GM06990 (cell line): ENCODE measurements around the gene SLC37A2.

Experiments used
- DNase-seq: peaks from one replicate; pipeline ENCODE4 v3.0.0-alpha.2; 2011; ENCODE audit not compliant: insufficient read length; ENCODE audit errors: extremely low read depth
- H3K27me3 ChIP-seq: replicated peaks from 2 replicates; pipeline ENCODE4 v1.6.0; 2011; ENCODE audit warnings: low read length; ENCODE audit not compliant: control insufficient read depth, insufficient read depth
- H3K36me3 ChIP-seq: 2 replicates; pipeline ENCODE4 v1.5.1; 2011; ENCODE audit warnings: low read length; ENCODE audit not compliant: control insufficient read depth, insufficient read depth
- H3K4me3 ChIP-seq: replicated peaks from 2 replicates; pipeline ENCODE4 v1.5.1; 2011; ENCODE audit warnings: low read depth, mild to moderate bottlenecking, control low read depth, low read length
- TF ChIP-seq, protein P1 (sequence below): IDR thresholded peaks from 2 replicates; pipeline ENCODE4 v1.5.1; 2011; ENCODE audit warnings: low read length, control low read depth, mild to moderate bottlenecking, inconsistent platforms; ENCODE audit not compliant: insufficient read depth, poor library complexity, severe bottlenecking

Gene SLC37A2

DNA sequence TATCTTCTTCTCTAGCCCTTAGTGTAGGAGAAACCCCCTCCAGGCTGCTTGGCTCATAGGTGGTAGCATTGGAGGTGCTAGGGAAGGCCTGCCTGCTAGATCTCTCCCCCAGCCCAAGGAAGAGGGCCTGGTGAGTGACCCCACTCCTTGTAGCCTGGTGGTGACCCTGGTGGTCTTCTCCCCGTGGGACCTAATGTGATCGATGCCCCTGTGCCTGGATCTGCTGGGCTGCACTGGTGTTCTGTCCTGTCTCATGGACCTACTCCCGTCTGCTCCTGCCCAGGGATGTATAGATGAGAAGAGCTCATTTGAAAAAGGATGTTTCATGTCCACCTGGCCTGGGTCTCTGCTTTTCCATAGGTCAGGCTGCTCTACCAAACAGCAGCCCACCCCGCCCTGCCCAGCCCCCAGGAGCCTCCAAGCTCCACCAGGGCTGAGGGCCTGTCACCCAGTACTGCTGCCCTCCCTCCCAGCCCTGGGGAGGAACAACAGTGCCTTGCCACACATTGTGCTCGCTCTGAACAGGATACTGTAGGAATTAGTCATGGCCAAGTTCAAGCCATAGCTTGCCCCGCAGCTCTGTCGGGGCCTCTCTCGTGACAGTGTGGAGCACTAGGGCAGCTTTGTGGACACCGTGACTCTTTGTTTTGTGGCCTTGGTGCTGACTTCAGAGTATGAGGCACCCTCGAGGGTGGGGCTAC is 19.7 kb downstream of the SLC37A2 start:
- H3K4me3 ChIP-seq = no peak overlapping the region
- DNase-seq = no peak
- H3K27me3 ChIP-seq = no peaks in the 10 kb centered on the region
- TF ChIP-seq, protein P1, sequence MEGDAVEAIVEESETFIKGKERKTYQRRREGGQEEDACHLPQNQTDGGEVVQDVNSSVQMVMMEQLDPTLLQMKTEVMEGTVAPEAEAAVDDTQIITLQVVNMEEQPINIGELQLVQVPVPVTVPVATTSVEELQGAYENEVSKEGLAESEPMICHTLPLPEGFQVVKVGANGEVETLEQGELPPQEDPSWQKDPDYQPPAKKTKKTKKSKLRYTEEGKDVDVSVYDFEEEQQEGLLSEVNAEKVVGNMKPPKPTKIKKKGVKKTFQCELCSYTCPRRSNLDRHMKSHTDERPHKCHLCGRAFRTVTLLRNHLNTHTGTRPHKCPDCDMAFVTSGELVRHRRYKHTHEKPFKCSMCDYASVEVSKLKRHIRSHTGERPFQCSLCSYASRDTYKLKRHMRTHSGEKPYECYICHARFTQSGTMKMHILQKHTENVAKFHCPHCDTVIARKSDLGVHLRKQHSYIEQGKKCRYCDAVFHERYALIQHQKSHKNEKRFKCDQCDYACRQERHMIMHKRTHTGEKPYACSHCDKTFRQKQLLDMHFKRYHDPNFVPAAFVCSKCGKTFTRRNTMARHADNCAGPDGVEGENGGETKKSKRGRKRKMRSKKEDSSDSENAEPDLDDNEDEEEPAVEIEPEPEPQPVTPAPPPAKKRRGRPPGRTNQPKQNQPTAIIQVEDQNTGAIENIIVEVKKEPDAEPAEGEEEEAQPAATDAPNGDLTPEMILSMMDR = no peak
- H3K36me3 ChIP-seq = no peaks in the 10 kb centered on the region

DNA sequence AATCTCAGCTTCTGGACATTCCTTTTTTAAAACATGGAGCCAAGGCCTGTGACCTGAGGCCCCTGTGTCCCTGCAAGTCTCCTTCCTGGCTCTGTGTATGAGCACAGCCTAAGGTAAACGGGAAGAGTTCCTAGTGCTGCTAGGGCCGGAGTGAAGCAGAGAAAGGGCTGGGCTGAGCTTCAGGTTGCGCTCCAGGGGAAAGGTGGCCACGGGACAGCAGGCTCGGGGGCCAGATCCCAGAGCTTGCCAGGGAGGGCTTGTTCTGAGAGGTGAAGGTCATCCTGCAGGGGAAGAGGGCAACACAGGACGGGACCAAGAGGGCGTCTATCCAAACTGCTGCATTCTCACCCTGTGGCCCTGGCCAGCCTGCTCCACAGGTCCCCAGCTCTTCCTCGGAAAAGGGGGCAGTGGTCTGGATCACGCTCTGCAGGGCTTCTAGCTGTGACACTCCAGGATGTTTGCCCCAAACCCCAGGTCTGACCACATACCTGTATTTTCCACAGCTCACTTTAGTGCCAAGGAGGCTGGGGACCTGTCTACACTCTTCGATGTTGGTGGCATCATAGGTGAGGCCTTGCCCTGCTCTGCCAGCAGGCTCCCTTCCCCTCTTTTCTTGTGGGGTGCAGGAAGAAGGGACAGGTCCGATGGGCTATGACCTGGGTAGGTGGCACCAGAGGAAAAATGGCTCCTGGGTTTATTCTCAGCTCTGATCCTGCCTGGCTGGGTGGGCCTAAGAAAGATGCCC is 20.4 kb downstream of the SLC37A2 start:
- H3K27me3 ChIP-seq = no peaks in the 10 kb centered on the region
- DNase-seq = no peak
- no peak overlapping the region for H3K4me3 ChIP-seq
- TF ChIP-seq, protein P1 = no peak
- no peaks in the 10 kb centered on the region for H3K36me3 ChIP-seq

DNA sequence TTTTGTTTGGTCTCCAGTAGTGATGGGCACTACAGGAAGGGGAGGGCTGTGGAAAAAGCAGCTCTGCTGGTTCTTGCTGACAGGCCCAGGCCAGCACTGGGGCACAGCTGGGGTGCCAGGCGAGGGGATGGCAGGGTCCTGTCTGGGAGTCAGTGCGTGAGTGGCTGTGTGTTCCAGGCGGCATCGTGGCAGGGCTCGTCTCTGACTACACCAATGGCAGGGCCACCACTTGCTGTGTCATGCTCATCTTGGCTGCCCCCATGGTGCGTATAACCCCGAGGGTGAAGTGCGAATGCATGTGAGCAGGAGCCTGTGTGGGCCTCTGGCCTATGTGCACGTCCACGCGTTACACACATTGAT is 20.9 kb downstream of the SLC37A2 start:
- no peak overlapping the region for H3K4me3 ChIP-seq
- no peaks in the 10 kb centered on the region for H3K36me3 ChIP-seq
- no peak for DNase-seq
- TF ChIP-seq, protein P1 = no peak
- H3K27me3 ChIP-seq = no peaks in the 10 kb centered on the region

DNA sequence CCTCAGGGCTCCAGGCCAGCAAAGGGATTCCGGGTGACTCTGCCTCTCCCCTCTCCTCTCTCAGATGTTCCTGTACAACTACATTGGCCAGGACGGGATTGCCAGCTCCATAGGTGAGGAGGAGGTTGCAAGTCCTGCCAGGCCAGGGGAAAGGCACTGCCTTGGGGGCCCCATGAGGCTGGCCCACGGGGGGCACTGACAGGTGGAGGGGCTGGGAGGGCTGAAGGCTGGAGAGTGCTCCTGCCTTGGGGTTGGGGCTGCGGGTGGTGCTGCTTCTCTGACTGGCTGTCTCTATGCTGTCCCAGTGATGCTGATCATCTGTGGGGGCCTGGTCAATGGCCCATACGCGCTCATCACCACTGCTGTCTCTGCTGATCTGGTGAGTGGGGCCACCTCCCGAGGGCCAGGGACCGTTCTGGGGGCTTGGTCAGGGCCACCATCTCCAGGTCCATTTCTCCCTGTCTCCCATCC is 21.7 kb downstream of the SLC37A2 start:
- Histone ChIP-seq H3K27me3 (no peaks in the 10 kb centered on the region), H3K36me3 (no peaks in the 10 kb centered on the region), H3K4me3 (no peak overlapping the region)
- DNase-seq = no peak
- TF ChIP-seq, protein P1 = no peak

DNA sequence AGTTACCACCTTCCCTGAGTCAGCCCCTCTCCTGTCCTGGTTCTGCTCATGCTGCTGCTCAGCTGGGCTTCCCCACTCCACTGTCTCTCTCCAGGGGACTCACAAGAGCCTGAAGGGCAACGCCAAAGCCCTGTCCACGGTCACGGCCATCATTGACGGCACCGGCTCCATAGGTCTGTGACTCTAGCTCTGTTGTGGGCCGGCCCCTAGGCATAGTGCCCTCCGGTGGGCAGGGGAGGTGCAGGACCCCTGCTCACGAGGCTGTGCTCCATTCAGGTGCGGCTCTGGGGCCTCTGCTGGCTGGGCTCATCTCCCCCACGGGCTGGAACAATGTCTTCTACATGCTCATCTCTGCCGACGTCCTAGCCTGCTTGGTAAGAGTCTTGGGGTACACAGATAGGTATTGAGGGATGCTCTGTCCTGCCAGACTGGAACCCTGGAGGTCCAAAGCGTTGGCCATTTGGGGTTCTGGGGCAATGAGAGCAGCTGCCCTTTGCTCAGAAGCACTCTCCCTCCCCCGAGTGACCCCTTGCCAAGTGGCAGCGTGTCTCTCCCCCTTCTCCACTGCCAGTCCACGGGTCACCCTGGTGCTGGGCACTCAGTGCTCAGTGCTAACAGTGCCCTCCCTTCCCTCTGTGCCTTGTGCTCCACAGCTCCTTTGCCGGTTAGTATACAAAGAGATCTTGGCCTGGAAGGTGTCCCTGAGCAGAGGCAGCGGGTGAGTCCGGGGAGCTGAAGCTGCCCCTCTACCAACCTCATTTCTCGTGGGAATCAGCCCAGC is 22.4 kb downstream of the SLC37A2 start:
- no peaks in the 10 kb centered on the region for H3K36me3 ChIP-seq
- no peak overlapping the region for H3K4me3 ChIP-seq
- no peaks in the 10 kb centered on the region for H3K27me3 ChIP-seq
- DNase-seq = no peak
- TF ChIP-seq, protein P1 = peak; percentile 9
